ENCODE results near the gene DCHS1.
A peak's percentile ranks its signal among the peaks of the same experiment; 100 is the strongest.

Gene DCHS1

DNA sequence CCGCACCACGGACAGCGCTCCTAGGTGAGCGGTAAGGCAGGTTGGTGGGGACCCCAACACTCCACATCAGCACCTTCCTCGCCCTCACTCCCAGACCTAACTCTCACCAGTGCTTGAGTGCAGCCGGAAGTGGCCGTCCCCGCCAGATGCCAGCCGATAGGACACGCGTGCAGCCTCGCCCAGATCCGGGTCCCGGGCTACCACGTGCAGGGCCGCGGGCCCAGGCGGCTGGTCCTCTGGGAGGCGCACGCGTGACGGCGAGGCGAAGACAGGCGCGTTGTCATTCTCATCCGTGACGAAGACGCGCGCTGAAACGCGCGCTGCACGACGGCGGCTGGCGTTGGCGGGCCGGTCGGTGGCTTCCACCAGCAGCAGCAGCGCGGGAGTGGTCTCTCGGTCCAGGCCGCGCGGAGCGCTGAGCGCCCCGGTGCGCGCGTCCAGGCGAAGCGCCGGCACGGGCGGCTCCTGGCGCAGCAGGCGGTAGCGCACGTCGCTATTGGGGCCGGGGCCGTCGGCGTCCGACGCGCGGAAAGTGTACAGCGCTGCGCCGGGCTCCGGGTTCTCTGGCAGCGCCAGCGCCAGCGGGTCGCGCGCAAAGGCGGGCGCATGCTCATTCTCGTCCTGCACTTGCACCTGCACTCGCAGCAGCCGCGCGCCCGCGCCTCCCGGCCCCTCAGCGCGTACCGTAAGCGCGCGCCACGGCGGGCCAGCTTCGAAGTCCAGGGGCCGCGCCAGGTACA lies 25.5 kb downstream of the DCHS1 start:
- DNase-seq (ENCODE audit: low read depth in 3 of 3, low spot score in 1 of 3): no peak

DNA sequence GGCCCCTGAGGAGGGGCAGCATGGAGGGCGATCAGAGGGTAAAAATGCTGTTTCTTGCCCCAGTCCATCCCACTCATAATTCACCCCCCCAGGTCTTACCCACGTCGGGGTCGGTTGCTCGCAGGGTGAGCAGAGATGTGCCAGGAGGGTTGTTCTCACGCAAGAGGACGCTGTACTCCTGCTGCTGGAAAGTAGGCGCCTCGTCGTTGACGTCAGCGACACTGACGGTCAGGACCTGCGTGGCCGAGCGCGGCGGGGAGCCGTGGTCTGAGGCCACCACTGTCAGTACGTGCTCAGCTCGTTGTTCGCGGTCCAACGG lies 26.1 kb downstream of the DCHS1 start:
- no peak for DNase-seq (ENCODE audit: low read depth in 3 of 3, low spot score in 1 of 3)

DNA sequence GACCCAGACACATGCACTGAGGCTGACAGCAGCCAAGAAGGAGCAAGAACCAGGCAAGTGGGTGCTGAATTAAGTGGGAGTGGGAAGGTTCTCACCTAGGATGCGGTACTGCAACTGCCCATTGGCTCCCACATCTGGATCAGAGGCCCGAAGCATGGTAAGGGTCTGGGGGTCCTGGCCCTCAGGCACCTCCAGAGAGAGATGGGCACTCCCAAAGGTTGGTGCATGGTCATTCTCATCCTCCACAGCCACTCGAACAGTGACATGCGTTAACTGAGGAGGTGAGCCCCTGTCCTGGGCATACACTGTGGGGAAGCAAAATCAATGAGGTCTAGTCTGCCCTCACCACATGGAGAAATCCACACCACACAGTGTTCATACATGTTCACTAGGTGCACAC lies 27.1 kb downstream of the DCHS1 start:
- no peak for DNase-seq (ENCODE audit: low read depth in 3 of 3, low spot score in 1 of 3)

DNA sequence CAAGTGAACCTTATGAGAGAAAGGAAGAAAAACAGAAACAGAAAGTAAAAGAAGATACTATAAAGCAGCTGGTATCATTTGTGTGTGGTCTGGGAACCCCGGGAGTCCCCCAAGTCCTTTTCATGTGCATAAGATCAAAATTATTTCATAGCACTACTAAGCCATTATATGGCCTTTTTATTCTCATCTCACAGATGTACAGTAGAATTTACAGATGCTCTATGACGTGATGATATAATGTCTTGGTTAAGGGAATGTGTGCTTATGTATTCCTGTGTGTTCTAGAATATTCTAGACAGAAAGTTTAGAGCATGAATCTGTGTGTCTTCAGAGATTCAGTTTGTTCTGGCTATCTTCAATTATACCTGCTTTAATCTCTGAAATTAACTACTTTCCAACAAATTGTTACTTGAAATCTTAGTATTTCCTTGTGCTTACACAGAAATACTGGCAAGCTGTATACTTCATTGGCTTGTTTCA lies 27.8 kb downstream of the DCHS1 start:
- no peak for DNase-seq (ENCODE audit: low read depth in 3 of 3, low spot score in 1 of 3)

DNA sequence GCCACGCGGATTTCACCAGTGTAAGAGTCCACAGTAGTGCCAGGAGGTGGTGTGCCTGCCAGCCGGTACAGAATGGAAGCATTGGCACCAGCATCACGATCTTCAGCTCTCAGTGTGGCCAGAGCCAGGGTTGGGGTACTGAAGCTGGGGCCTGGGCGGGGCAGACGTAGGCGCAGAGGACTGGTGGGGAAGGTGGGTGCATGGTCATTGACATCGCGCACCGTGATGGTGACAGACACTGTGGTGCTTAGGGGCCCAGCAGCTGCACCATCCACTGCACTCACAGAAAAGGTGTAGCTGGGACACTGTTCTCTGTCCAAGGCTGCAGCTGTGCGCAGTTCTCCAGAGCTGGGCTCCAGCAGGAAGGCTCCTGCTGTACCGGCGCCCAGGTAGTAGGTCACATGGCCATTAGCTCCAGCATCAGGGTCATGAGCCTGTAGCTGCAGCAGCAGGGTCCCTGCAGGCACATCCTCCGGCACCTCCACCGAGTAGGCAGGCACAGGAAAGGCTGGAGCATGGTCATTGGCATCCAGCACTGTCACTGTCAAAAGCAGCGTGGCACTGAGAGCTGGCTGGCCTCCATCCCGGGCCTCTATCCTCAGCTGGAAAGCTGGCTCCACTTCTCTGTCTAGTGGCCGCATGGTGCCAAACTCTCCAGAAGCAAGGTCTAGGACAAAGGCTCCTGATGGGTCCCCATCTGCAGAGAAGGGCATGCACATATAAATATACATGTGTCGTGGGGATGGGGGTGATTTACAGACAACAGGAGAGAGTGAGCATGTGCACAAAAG lies 28.4 kb downstream of the DCHS1 start:
- no peak for DNase-seq (ENCODE audit: low read depth in 3 of 3, low spot score in 1 of 3)

DNA sequence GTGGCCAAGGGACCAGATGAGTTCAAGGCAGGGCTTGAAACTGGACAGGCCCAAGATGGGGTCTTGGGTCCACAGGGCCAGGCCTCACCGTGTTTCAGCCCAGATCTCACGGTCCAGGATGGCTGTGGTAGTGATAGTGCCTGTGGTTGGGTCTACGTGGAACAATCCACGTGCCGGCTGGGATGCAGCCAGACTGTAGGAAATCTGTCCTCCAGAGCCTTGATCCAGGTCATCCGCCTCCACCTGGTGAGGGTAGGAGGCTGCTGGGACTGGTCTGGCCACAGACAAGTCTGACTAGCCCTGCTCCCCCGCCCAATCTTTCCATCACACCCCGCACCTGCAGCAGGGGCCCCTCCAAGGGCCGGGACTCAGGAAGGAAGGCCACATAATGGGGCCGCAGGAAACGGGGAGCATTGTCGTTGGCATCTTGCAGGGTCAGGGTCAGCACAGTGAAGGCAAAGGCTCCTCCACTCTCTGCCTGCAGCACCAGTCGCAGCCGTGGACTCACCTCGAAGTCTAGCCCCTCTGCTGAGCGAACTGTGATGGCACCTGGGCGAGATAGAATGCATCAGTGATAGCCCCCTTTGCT lies 29.7 kb downstream of the DCHS1 start:
- no peak for DNase-seq (ENCODE audit: low read depth in 3 of 3, low spot score in 1 of 3)

DNA sequence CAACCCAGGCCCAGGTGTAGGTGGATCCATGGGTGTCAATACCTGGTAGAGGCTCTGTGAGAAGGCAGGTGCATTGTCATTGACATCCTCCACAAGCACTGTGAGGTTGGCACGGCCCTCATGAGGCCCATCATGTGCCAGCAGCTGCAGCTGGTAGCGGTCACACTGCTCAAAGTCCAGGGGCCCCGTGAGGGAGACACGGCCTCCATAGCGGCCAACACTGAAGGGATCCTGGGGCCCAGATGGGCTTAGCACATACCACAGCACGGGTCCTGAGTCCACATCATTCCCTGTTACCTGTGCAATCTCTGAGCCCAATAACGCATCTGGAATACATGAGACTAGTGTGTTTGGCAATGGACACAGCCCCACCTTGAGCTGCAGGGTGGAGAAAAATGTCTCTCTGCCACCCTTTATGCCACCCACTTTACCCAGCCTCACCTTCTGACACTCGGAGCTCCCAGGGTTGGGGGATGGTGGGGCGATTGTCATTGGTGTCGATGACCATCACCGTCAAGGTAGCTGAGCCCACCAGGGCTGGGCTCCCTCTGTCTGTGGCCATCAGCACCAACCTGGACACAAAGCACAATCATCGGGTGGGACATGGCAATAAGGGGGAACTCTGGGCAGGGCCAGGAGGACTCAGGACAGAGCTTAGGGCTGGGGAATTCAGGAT lies 30.3 kb downstream of the DCHS1 start:
- no peak for DNase-seq (ENCODE audit: low read depth in 3 of 3, low spot score in 1 of 3)

DNA sequence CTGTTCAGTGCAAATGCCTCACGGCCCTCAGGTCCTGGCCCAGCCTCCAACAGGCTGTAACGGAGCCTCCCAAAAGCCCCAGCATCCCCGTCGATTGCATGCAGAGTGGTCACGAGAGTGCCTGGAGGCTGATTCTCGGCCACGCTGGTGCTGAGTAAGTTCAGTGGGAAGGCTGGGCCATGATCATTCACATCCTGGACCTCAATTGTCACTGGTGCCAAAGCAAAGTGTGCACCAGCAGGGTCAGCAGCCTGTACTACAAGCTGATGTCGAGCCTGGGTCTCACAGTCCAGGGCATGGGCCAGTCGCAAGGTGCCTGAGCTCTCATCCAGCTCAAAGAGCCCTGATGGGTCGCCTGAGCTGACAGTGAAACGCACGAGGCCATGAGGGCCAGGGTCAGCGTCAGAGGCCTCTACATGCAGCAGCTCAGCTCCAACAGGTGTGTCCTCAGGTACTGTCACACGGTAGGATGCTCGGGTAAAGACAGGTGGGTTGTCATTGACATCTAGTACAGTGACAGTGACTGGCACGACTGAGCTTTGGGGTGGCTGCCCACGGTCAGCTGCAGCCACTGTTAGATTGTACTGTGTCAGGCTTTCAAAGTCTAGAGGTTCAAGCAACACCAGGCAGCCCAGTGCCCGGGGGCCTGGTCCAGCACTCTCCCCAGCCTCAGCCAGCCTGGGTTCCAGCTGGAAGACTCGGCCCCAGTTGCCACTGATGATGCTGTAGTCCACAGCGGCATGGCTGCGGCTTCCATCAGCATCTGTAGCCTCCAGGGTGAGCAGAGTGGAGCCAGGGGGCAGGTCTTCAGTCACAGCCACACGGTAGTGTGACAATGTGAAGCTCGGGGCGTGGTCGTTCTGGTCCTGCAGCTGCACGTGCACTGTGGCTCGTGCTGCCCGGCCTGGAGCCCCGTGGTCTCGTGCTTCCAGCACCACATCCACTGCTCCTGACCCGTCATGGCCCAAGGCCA lies 31.9 kb downstream of the DCHS1 start:
- no peak for DNase-seq (ENCODE audit: low read depth in 3 of 3, low spot score in 1 of 3)

DNA sequence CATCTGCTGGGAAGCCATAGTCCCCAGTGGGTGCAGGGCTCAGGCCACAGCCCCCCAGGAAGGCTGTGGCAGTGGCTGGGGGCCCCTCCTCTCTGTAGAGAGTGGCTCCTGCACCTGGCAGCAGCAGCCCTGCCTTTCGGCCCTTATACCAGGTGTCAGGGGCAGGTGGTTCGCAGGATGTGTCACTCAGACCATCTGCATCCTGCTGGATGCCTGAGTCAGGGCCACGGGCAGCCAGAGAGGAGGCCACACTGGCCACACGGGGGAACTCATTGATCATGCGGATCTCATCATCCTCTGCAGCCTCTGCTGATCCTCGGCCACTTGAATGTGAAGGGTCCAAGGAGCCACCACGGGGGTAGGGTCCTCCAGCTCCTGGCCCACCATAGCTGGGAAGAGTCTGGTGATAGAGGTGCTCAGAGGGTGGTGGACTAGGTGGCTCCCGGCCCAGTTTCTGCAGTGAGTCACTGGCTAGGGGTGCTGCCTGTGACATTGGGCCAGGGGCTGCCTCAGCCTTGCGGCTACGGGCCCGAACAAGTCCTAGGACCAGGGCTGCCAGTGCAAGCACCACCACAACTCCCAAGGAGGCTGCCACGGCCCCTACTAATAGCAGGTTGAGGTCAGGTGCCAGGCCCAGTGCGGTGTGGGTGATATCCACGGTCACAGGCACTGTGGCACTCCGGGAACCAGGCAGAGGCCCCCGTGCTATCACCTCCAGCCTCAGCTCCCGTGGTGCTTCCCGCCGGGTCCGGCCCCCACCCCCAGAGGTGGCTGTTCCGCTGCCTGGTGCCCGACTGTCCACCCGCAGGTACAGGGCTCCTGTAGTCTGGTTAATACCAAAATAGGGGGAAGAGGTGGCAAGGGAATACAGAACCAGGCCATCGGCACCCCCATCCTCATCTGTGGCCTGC lies 33.1 kb downstream of the DCHS1 start:
- DNase-seq (ENCODE audit: low read depth in 3 of 3, low spot score in 1 of 3): no peak

DNA sequence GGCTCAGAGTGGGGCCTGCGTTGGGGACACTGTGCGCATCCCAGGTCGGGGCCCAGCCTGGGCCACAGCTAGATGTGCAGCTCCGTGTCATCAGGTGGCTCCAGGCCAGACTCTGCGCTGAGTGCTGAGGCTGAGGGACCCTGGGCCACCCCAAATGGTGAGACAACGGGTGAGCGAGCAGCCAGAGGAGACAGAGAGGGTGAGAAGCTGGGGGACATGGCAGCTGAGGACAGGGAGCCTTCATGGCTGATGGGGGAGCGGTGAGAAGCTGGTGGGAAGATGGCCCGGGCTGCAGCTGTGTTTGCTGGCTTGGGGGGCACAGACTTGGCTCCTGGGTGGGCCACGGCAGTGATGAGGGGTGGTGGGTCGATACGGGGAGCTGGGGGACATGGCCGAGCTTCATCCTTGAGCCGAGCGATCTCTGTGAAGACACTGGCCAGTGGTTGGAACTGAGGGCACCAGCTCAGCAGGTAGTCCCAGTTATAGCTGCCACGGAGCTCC lies 33.8 kb downstream of the DCHS1 start:
- no peak for DNase-seq (ENCODE audit: low read depth in 3 of 3, low spot score in 1 of 3)

DNA sequence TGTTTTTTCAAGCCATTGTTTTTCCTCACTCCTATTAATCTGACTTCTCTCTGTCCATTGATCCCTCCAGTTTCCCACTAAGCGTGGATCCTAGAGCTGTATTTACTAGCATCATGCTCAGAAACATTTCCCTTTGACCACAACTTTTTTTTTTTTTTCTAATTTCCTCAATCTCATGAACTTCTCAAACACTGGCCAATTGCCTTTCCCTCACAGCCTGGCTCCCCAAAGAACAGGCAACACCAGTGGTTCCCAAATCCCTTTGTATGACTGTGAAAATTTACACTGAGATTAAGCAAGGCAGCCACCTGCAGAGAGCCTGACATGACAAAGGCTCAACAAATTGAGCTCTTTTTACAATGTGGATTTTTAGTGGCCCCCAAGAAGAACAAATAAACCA lies 35.0 kb downstream of the DCHS1 start:
- no peak for DNase-seq (ENCODE audit: low read depth in 3 of 3, low spot score in 1 of 3)

DNA sequence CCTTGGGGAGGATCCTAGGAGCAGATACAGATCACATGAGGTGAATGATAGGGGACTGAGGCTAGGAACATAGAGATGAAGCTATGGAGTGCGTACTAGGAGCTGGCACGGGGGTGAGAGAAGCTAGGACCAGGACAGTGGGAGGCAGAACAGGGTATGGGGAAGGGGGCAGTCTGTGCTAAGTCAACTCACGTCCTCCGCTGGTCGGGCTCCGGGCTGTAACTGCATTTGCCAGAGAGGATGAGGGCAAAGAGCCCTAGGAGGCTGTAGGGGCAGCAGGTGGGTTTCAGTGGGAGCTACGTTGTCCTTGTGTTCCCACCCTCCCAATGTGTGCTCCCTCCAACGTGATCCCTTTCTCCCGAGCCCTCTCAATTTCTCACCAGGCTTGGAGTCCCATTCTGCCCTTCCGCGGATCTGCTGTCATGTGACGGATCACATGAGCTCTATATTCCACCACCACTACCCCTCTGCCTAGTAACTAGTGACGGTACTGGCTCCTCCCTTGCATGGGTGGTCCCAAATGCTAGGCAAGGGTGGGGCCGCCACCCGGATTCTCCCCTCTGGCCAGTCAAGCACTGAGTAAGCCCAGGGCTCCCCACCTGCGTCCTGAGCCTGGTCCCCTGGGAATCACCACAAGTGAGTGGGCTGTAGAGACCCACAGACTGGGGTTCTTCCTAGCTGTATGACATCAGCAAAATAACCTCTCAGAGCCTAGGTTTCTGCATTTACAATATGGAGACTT lies 36.4 kb downstream of the DCHS1 start, which contains the start of gene TPP1:
Gene TPP1, minus strand, starts transcription at position 419 of the 742 bp plus-strand sequence. Its CDS starts 22 bp downstream, at position 397.
- DNase-seq (ENCODE audit: low read depth in 3 of 3, low spot score in 1 of 3): peak; percentile 64 to 75 (median 68)

DNA sequence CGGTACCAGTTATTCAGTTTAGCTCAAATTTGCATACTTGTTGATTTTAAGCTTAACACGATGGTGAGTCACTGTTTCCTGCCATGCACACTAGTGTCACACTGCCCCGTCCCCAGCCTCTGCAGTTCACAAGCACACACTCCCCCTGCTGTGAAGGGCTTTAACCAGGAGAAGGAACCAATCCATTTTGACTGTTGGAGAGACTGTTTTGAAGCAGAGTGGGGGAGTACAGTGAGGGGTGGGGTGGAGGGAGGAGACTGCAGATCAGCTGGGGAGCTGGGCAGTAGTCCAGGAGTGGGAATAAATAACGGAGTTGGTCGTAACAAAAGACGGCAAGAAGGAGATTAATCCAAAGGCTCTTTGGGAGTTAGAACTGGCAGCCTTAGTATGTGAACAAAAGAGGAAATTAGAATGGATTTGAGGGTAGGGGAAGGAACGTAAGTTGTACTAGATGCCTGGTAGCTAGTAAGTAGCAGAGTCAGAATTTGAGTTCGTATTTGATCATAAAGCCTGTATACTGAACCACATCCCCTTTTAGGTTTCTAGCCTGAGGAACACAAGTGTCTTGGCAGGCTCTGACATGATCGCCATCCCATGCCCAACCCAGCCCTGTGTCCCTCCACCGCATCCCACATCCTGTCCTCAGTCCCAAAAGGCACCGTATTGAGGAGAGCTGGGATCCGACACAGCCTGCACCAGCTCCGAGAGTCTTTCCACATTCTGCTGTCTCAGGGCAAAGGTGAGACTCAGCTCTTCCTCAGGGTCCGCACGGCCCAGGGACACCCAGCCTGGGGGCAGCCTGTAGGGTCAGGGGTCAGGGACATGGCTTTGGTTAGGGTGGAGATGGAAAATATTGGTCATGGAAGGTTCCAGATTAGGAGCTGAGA lies 37.2 kb downstream of the DCHS1 start:
- peak; percentile 34 to 58 (median 42) for DNase-seq (ENCODE audit: low read depth in 3 of 3, low spot score in 1 of 3)

DNA sequence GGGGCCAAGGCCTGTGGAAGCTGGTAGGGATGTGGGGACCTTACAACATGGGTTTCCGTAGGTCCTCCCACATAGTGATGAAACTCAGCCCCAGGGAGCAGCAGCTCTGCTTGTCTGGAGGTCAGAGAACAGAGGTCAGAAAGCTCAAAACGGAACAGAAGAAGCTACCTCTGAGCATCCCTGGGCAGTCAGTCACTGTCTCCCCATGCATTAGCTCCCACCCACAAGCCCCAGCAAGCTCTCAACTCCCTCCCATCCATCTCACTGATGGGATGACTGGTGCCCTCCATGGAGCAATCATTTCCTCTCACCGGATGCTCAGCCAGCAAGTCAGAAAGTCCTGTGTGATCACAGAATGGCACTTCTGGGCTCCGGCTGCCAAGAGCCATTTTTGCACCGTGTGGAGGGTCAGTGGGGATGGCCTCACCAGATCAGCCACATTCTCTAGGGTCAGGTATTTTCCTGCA lies 38.3 kb downstream of the DCHS1 start:
- no peak for DNase-seq (ENCODE audit: low read depth in 3 of 3, low spot score in 1 of 3)

DNA sequence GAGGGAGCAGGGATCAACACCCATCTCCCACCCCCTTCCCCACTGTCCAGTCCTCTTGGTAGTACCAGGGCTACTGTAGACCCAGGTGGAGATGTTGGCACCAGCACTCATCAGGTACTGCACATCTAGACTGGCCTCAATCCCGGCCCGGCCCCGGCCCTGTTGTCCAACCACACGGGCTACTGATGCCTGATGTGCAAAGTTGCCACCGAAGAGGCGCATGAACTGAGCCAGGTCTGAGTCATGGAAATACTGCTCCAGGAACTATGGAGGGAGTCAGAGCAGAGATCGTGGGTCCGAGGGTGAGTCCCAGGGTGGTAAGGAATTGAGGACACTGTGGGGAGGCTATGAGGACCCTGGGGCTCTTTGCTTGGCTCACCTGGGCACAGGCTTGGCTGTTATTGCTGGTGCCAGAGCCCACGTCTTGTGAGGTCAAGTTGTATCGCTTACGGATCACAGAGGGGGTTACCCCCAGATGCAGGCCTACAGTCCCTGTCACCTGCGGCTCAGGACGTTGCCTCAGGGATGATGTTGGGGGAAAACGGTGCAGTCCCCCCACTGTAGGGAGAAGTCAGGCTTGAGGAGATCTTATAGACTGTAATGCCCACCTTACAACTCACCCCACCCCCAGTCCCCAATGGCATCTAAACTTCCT lies 38.9 kb downstream of the DCHS1 start:
- no peak for DNase-seq (ENCODE audit: low read depth in 3 of 3, low spot score in 1 of 3)

DNA sequence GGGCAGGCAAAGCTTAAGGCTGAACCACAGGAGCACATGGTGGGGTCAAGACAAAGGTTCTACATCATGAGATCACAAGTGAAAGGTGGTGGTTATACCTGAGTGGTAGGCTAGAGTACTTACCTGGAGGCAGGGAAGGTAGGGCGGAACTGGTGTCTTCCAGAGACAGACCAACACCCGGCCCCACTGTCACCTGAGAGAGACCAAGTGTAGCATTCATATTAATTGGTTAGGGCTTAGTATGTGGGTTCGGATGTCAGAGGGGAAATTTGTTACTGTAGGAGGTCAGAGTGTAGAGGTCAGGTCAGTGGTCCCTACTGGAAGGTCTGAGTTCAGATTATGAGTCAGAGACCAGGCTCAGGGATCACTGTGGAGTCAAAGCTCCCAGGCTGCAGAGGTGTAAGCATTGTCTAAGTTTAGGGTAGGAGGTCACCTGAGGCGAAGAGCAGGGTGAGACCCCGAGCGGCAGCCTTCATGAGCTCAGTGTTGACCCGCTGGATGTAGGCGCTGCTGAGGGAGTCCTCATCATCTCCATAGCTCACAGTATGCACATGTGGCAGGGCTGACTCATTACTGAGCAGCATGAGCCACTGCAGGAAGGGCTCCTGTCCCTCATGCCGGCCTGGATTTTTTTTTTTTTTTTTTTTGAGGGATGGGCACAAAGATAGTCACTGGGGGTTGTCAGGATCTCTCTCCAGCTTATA lies 39.6 kb downstream of the DCHS1 start:
- no peak for DNase-seq (ENCODE audit: low read depth in 3 of 3, low spot score in 1 of 3)

Measured in stimulated activated CD4-positive, alpha-beta T cell treated with anti-CD3 and anti-CD28 coated beads, TNF-alpha, amount 100 ng/mL, for 1 hour (primary cell).